ENCODE results near the gene KPNA6.

KPNA6 gene

DNA sequence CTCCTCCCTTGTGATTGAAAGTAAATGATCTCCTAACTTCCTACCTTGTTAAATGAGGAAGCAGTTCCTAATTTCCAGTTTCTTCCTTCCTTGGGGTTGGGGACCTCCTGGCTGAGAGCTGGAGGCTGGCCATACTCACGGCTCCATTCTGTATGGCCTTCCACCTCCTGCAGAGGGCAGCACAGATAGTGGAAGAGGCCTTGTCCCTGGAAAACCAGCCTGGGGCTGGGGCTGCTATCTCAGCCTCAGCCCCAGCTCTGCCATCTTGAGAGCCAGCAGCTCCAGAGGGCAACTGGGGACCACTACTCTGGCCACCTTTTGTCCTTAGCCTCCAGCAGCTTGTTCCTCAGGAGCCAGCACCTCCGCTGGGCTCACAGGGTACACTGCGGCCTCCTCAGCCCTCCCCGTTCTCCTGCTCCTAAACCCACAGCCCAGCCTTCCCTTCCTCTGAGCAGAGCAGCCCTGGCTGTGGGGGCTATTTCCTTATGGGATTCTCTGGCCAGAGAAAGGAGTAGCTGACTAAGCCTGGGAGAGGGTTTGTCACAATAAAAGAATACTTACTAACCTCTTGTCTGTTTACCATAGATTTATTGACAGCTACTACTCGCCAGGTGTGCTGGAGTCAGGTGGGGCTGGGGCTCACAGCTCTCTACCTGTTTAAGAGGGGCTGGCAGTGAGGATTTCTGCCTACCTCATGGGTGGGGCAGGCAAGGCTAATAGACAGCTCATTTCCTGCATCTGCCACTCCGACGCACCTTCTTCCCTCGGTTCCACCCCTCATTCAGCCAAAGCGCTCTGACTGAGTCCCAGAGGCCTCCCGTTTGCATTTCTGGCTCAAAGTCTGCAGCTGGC is 108.0 kb downstream of the KPNA6 start:
- Histone ChIP-seq H3K27ac (ENCODE audit: insufficient read depth, low read depth, low read length, poor library complexity, severe bottlenecking) (no peak overlapping the region), H3K27me3 (ENCODE audit: control insufficient read depth, insufficient read depth, low read length, poor library complexity, severe bottlenecking) (no peaks in the 10 kb centered on the region), H3K36me3 (ENCODE audit: control insufficient read depth, insufficient read depth, low read length) (peaks cover 9% of the 10 kb centered on the region), H3K4me1 (ENCODE audit: control insufficient read depth, insufficient read depth, low read length) (peaks cover under 1% of the 10 kb centered on the region), H3K4me3 (ENCODE audit: insufficient read depth, low read depth, low read length) (no peak overlapping the region), H3K9me3 (ENCODE audit: control insufficient read depth, low read length) (no peaks in the 10 kb centered on the region)
- 84 to 88% methylated on average over 10 of the region's 10 CpGs for WGBS, 2 experiments

DNA sequence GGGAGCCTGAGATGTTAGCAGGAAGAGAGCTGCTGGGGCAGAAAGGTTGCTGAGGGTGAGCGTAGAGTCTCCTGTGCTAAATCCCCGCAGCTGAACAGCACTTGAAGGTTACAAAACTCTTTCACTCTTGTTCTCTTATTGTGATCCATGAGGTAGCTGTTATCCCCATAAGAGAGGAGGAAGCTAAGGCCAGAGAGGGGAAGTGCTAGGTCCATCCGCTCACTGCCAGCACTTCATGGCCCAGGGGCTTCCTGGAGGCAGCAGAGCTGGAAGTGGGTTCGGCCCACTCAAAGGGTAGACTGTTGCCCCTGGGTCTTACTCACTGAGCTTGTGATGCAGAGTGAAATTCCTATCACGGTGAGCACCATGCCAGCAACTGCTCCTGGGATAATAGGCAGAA is 108.7 kb downstream of the KPNA6 start:
- WGBS, 2 experiments, result 95 to 97% methylated on average over 5 of the region's 5 CpGs
- Histone ChIP-seq H3K9me3 (ENCODE audit: control insufficient read depth, low read length) (no peaks in the 10 kb centered on the region), H3K27ac (ENCODE audit: insufficient read depth, low read depth, low read length, poor library complexity, severe bottlenecking) (no peak overlapping the region), H3K4me3 (ENCODE audit: insufficient read depth, low read depth, low read length) (no peak overlapping the region), H3K4me1 (ENCODE audit: control insufficient read depth, insufficient read depth, low read length) (peaks cover 7% of the 10 kb centered on the region), H3K36me3 (ENCODE audit: control insufficient read depth, insufficient read depth, low read length) (peaks cover 9% of the 10 kb centered on the region), H3K27me3 (ENCODE audit: control insufficient read depth, insufficient read depth, low read length, poor library complexity, severe bottlenecking) (no peaks in the 10 kb centered on the region)

DNA sequence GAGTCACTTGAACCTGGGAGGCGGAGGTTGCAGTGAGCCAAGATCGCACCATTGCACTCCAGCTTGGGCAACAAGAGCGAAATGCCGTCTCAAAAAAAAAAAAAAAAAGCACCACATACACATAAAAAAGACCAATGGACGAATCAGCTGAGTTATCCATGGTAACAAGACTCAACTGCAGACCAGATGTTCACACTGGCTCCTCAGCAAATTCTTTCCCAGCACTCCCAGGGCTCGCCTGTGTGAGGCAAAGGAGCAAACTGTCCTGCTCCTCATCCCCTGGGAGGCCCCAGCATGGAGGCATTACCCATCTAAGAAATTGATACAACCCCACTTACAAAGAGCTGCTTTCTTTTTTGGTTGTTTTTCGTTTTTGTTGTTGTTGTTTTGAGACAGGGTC is 111.2 kb downstream of the KPNA6 start:
- 92% methylated on average over 6 to 7 of the region's 7 CpGs for WGBS, 2 experiments
- peaks cover 9% of the 10 kb centered on the region for H3K36me3 ChIP-seq (ENCODE audit: control insufficient read depth, insufficient read depth, low read length)
- H3K27me3 ChIP-seq (ENCODE audit: control insufficient read depth, insufficient read depth, low read length, poor library complexity, severe bottlenecking), result no peaks in the 10 kb centered on the region
- H3K4me3 ChIP-seq (ENCODE audit: insufficient read depth, low read depth, low read length), result no peak overlapping the region
- no peaks in the 10 kb centered on the region for H3K9me3 ChIP-seq (ENCODE audit: control insufficient read depth, low read length)
- H3K27ac ChIP-seq (ENCODE audit: insufficient read depth, low read depth, low read length, poor library complexity, severe bottlenecking), result no peak overlapping the region
- peaks cover 8% of the 10 kb centered on the region for H3K4me1 ChIP-seq (ENCODE audit: control insufficient read depth, insufficient read depth, low read length)

DNA sequence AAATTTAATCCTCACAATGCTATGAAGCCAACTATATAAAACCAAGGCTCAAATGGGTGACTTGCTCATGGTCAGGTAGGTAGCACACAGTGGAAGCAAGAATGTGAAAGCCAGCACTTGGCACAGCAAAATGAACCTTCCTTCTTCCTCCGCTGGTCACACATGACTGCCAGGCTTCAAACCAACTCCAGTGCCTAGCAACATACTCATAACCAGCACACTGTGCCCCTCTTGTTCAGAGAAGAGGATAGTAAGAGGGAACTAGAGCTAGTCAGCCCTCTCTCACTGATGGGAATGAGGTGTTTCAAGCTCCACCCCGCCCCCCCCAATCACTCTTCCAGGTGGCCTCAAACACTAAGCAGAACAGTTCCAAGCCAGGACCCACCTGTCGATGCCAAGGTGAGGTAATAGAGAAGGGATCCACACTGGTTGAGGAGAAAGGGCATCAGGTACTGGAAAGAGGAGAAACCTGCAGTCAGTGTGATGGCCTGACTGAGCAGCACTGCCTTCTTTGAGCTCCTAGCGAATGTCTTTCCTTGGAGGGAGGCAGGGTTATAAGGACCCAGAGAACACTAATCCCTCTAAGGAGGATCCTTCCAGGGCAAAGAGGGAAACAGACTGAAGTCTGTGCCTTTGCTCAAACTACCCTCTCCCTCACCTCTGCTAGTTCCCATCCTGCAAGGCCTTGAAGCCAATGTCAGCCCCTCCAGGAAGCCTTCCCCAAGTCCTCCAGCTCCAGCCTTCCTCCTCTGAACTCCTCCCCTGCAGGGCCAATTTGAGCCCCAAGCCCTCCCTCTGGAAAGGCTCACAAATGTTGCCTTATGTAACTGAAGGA is 113.1 kb downstream of the KPNA6 start:
- Histone ChIP-seq H3K27ac (ENCODE audit: insufficient read depth, low read depth, low read length, poor library complexity, severe bottlenecking) (no peak overlapping the region), H3K9me3 (ENCODE audit: control insufficient read depth, low read length) (no peaks in the 10 kb centered on the region), H3K36me3 (ENCODE audit: control insufficient read depth, insufficient read depth, low read length) (no peaks in the 10 kb centered on the region), H3K4me3 (ENCODE audit: insufficient read depth, low read depth, low read length) (peak overlapping the region; percentile 83), H3K4me1 (ENCODE audit: control insufficient read depth, insufficient read depth, low read length) (peaks cover 8% of the 10 kb centered on the region), H3K27me3 (ENCODE audit: control insufficient read depth, insufficient read depth, low read length, poor library complexity, severe bottlenecking) (no peaks in the 10 kb centered on the region)
- WGBS, 2 experiments, result 93% methylated on average over 4 of the region's 4 CpGs

DNA sequence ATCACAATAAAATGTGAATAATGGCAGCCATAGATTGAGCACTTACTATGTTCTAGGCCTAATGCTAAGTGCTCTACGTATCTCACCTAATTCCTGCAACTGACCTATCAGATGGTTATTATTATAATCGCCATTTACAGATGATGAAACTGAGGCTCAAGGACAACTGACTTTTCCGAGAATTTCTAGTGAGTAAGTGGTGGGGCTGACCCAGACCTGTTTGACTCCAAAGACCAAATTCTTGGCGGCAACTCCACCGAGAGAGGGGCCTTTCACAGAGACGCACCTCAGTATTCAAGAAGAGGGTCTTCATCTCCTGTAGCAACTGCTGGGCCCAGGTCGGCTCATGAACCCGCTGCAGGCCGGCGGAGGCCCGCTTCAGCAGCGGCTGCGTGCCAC is 113.7 kb downstream of the KPNA6 start:
- H3K4me1 ChIP-seq (ENCODE audit: control insufficient read depth, insufficient read depth, low read length), result peaks cover 8% of the 10 kb centered on the region
- peak overlapping the region; percentile 83 for H3K4me3 ChIP-seq (ENCODE audit: insufficient read depth, low read depth, low read length)
- H3K27ac ChIP-seq (ENCODE audit: insufficient read depth, low read depth, low read length, poor library complexity, severe bottlenecking), result no peak overlapping the region
- 10 to 13% methylated on average over 13 of the region's 13 CpGs for WGBS, 2 experiments
- H3K9me3 ChIP-seq (ENCODE audit: control insufficient read depth, low read length), result no peaks in the 10 kb centered on the region
- H3K27me3 ChIP-seq (ENCODE audit: control insufficient read depth, insufficient read depth, low read length, poor library complexity, severe bottlenecking), result no peaks in the 10 kb centered on the region
- no peaks in the 10 kb centered on the region for H3K36me3 ChIP-seq (ENCODE audit: control insufficient read depth, insufficient read depth, low read length)

DNA sequence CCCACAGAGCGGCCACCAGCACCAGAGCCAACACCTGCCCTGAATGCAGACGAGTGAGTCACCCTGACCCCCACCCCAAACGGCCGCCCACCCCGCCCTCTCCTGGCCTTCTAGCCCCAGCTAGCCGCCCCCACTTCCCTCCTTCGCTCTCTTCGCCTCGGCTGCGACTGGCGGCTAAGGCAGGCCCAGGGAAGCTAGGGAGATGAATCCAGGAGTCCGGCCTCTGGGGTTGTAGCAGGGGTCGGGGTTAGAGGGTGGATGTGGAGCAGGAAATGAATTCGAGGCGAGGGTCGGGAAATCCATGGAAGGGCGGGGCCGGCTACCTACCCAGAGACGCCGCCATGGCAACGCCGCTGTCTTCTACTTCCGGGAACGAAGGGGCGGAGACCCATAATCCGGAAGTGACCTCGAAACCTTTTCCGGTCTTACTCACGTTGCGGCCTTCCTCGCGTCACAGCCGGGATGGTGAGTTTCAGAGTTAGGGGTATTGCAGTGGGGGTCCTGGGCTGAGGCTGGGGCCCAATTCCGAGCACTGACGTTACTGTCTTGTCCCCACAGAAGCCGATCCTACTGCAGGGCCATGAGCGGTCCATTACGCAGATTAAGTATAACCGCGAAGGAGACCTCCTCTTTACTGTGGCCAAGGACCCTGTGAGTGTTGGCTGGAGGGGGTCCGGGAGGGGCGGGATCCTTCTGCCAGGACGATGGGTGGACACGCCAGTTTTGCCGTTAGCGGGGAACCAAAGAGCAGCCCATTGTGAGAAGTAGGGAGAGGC is 114.3 kb downstream of the KPNA6 start, which contains the start of the genes EIF3I and TMEM234:
TSS of gene EIF3I (plus strand) at position 428 of the 776 bp plus-strand sequence. CDS start at position 463, 35 bp downstream.
TSS of gene TMEM234 (minus strand) at position 374 of the 776 bp plus-strand sequence. CDS start at position 343, 31 bp downstream.
- Histone ChIP-seq H3K36me3 (ENCODE audit: control insufficient read depth, insufficient read depth, low read length) (no peaks in the 10 kb centered on the region), H3K4me1 (ENCODE audit: control insufficient read depth, insufficient read depth, low read length) (peaks cover 8% of the 10 kb centered on the region), H3K4me3 (ENCODE audit: insufficient read depth, low read depth, low read length) (peak within 1 kb of the TSS; percentile 83), H3K27me3 (ENCODE audit: control insufficient read depth, insufficient read depth, low read length, poor library complexity, severe bottlenecking) (no peaks in the 10 kb centered on the region), H3K9me3 (ENCODE audit: control insufficient read depth, low read length) (no peaks in the 10 kb centered on the region), H3K27ac (ENCODE audit: insufficient read depth, low read depth, low read length, poor library complexity, severe bottlenecking) (peak within 1 kb of the TSS; percentile 26)
- WGBS, 2 experiments, result 0 to 1% methylated on average over 46 of the region's 46 CpGs

DNA sequence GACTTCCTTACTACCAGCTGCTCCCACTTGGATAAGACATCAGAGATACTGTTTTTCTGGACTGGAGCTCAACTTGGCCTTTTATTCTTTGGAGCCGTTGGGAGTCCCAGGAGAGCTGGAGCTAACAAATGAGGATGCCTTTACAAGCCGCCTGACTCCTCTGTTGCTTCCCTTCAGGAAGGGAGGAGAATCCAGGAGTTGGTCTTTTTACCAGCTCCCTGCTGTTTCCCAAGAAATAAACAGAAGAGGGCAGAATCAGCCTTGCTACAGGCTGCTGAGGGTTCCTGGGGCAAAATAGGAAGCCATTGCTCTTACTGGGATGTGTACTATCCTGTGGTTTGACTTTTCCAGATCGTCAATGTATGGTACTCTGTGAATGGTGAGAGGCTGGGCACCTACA is 115.8 kb downstream of the KPNA6 start:
- Histone ChIP-seq H3K4me1 (ENCODE audit: control insufficient read depth, insufficient read depth, low read length) (peaks cover 8% of the 10 kb centered on the region), H3K4me3 (ENCODE audit: insufficient read depth, low read depth, low read length) (no peak overlapping the region), H3K36me3 (ENCODE audit: control insufficient read depth, insufficient read depth, low read length) (peaks cover 10% of the 10 kb centered on the region), H3K27me3 (ENCODE audit: control insufficient read depth, insufficient read depth, low read length, poor library complexity, severe bottlenecking) (no peaks in the 10 kb centered on the region), H3K9me3 (ENCODE audit: control insufficient read depth, low read length) (no peaks in the 10 kb centered on the region), H3K27ac (ENCODE audit: insufficient read depth, low read depth, low read length, poor library complexity, severe bottlenecking) (no peak overlapping the region)
- 88 to 96% methylated on average over 3 of the region's 3 CpGs for WGBS, 2 experiments

DNA sequence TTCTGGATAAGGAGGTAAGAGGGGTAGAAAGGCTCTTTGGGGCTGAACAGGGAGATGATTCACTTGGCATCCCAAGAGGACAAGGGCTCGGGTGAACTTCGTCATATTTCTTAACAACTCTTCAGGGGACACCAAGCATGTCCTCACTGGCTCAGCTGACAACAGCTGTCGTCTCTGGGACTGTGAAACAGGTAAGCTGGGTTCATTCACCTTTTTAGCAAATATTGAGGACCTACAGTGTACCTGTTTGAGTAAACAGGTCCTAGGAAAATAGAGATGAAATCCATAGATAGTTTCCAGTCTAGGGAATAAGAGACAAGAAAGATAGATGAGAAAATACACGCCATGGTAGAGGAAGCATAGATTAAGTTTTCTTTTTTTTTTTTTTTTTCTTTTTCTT is 116.4 kb downstream of the KPNA6 start:
- H3K4me1 ChIP-seq (ENCODE audit: control insufficient read depth, insufficient read depth, low read length), result peaks cover 8% of the 10 kb centered on the region
- no peaks in the 10 kb centered on the region for H3K9me3 ChIP-seq (ENCODE audit: control insufficient read depth, low read length)
- peaks cover 14% of the 10 kb centered on the region for H3K36me3 ChIP-seq (ENCODE audit: control insufficient read depth, insufficient read depth, low read length)
- no peaks in the 10 kb centered on the region for H3K27me3 ChIP-seq (ENCODE audit: control insufficient read depth, insufficient read depth, low read length, poor library complexity, severe bottlenecking)
- no peak overlapping the region for H3K4me3 ChIP-seq (ENCODE audit: insufficient read depth, low read depth, low read length)
- no peak overlapping the region for H3K27ac ChIP-seq (ENCODE audit: insufficient read depth, low read depth, low read length, poor library complexity, severe bottlenecking)
- WGBS, 2 experiments, result 95% methylated on average over 4 of the region's 4 CpGs
